GM20000 (cell line): ENCODE measurements around the gene BCL7A.
"Not testable (repeated sequence)": the region's sequence is repeated elsewhere in the genome, so short reads cannot be mapped to it uniquely, and the experiment has no call there.

ENCODE experiments used
- DNase-seq: peaks from one replicate; pipeline ENCODE4 v3.0.0; 2012; ENCODE audit warnings: low spot score
- TF ChIP-seq, protein P1 (sequence below): IDR thresholded peaks from 2 replicates; pipeline ENCODE4 v1.5.1; 2012; ENCODE audit warnings: mild to moderate bottlenecking, control low read depth; ENCODE audit errors: extremely low read depth, missing control alignments

BCL7A gene

DNA sequence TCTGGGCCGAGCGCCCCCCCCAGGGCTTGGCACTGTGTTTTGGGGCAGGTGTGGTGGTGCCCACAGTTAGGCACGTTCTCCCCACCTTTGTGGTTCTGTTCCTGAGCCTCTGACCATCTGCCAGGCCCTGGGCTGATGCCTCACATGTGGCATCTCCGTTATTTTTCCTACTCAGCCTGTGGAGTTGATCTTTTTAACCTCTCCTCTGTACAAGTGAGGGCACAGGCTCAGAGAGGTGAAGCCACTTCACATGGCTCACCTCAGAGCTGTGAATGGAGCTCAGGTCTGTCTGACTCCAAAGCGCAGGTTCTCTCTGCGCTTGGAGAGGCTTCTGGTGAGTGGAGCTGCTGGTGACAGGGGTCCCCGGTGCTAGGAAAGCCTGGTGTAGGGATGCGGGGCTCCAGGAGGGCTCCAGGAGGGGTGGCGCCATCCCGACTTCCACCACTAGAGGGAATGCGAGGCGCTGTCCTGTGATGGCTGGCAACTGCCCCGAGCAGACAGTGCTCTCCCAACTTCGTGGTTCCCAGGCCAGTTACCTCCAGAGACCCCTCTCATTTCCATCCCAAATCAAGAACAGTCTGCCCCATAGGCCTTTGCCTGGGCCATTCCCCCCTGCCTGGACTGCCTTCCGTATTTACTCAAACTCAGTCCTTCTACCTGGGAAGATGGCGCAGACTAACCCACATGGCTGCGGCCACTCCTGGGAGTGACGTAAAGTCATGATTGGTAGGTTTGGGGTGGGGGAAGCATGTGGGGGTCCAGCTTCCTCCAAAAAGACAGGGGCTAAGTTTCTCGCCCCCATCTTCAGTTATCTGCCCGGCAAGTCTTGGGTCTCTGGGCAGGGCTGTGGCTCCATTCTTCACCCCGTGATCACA is 9.9 kb downstream of the BCL7A start:
- peak; percentile 61 for DNase-seq
- TF ChIP-seq, protein P1, sequence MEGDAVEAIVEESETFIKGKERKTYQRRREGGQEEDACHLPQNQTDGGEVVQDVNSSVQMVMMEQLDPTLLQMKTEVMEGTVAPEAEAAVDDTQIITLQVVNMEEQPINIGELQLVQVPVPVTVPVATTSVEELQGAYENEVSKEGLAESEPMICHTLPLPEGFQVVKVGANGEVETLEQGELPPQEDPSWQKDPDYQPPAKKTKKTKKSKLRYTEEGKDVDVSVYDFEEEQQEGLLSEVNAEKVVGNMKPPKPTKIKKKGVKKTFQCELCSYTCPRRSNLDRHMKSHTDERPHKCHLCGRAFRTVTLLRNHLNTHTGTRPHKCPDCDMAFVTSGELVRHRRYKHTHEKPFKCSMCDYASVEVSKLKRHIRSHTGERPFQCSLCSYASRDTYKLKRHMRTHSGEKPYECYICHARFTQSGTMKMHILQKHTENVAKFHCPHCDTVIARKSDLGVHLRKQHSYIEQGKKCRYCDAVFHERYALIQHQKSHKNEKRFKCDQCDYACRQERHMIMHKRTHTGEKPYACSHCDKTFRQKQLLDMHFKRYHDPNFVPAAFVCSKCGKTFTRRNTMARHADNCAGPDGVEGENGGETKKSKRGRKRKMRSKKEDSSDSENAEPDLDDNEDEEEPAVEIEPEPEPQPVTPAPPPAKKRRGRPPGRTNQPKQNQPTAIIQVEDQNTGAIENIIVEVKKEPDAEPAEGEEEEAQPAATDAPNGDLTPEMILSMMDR: peak; percentile 59

DNA sequence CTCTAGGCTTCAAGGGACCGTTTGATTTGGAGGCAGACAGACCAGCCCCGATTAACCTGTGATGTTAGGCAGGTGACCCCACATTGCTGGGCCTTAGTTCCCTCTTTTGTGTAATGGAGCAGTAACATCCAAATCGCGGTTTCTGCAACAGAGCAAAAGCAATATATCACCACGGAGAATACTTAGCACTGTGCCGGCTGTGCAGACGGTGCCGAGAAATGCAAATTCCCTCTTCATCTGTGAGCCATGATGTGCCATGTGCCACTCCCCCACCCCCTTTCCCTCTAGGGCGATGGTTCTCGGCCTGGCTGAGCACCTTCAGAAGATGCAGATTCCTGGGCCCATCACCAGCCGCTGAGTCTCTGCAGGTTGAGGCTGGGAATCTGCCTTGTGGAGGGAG is 10.9 kb downstream of the BCL7A start:
- DNase-seq: no peak
- TF ChIP-seq, protein P1: no peak

DNA sequence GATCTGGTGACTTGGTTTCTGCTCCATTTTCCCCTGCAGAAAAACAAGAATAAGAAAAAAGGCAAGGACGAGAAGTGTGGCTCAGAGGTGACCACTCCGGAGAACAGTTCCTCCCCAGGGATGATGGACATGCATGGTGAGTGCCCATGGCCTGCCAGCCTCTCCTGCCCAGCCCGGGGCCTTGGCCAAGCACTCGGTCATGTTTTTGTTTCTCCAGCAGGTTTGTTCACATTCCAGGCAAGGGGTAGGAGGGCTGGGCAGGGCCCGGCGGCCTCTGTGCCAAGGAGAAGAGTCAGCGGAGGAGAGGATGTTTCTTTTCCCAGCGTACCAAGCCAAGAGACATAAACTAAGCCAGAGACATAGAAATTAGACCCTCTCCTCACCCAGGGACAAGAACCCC is 13.6 kb downstream of the BCL7A start:
- TF ChIP-seq, protein P1: no peak
- DNase-seq: no peak

DNA sequence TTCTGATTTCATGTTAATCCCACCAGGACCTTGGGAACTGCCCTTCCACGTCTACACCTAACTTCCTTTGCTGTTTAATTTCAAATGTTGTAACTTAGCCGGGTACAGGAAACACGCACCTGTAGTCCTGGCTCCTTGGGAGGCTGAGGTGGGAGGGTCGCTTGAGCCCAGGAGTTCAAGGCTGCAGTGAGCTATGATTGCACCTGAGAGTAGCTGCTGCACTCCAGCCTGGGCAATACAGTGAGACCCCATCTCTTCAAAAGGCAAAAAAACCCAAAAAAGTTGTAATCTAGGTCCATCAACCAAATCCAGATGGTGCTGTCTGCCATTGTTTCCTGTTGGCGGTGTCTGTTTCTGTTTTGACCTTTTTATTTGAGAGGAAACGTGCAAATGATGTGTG is 14.5 kb downstream of the BCL7A start:
- no peak for DNase-seq
- TF ChIP-seq, protein P1: no peak

DNA sequence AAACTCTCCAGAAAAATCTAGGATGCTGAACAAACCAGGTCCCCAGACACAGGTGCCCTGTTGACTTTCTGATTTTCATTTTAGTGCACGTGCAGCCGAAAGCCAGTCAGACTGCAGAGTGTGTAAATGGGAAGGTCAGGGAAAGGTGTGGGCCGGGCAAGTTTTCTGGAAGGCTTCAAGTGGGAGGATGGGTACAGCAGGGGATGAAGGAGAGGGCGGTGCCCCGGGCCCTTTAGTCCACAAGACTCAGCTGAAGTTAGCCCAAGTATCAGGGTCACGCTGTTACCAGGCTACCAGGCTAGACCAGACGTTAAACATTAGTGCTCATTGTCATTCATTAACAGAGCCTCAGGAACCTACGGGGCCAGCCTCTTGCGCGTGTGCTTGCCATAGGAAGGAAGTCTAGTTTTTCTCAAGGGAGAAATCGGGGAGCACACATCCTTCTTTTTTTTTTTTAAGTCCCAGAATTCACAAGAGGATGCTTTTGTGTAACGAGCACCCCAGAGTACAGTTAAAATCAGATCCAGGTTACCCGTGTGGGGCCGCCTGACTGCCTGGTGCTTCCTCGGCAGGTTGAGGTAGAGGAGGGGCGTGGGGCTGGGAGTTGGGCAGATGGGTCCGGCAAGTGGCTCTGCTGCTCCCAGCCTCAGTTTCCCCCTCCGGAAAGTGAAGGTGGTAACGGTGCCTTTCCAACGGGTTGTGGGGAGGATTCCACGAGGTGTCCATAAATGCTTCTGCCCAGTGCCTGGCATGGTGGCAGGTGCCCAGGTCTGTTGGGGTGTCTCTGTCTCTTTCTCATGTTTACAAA is 19.1 kb downstream of the BCL7A start:
- no peak for DNase-seq
- TF ChIP-seq, protein P1: no peak

DNA sequence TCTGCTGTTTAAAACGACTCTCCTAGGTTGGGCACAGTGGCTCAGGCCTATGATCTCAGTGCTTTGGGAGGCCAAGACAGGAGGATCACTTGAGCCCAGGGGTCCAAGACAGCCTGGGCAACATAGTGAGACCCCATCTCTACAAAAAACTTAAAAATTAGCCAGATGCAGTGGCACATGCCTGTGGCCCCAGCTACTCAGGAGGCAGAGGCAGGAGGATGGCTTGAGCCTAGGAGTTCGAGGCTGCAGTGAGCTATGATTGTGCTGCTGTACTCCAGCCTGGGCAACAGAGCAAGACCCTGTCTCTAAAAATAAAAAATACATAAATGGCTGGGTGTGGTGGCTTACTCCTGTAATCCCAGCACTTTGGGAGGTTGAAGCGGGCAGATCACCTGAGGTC is 19.8 kb downstream of the BCL7A start:
- DNase-seq: not testable (repeated sequence)

DNA sequence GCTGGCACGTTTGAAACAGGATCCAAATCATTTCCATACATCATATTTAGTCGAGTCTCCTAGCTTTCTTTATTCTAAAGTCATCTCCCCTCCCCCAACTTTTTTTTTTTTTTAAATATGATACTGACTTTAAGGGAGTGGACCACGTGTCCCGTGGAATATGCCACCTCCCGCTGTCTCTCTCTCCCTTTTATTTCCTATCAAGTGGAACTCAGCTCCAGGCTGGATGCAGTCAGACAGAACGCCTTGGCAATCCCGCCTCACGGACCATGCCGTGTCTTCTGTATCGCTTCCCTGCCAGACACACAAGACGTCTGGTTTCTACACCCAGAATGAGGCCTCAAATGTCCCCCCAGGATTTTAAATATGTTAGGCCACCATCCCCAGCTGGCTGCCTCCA is 21.2 kb downstream of the BCL7A start:
- TF ChIP-seq, protein P1: no peak
- no peak for DNase-seq
